Spinal cord (tissue), 10 donors: Measurements from ENCODE around the gene ADPGK. TPM values are rescaled to one million over a fixed set of nuclear protein-coding genes. Genes with fewer than 3 reads are reported as not detected.

Source experiments
- DNase-seq, 6 donors: peaks; one replicate each; pipeline versions ENCODE4 v3.0.0 to v3.0.0-alpha.2; 2013 to 2015; ENCODE audit warnings: low spot score in 6 of 6, low read depth in 4 of 6
- H3K27ac ChIP-seq: one replicate; pipeline ENCODE4 v1.5.1; 2013; ENCODE audit warnings: low read depth, low read length, control low read depth
- H3K27me3 ChIP-seq: one replicate; pipeline ENCODE4 v1.6.1; 2013; ENCODE audit warnings: low read length; ENCODE audit not compliant: control insufficient read depth, insufficient read depth
- H3K36me3 ChIP-seq: one replicate; pipeline ENCODE4 v1.6.1; 2013; ENCODE audit warnings: low read length; ENCODE audit not compliant: control insufficient read depth, insufficient read depth
- H3K4me1 ChIP-seq: one replicate; pipeline ENCODE4 v1.6.1; 2013; ENCODE audit warnings: low read length; ENCODE audit not compliant: control insufficient read depth, insufficient read depth
- H3K4me3 ChIP-seq: one replicate; pipeline ENCODE4 v1.5.1; 2013; ENCODE audit warnings: low read depth, low read length, control low read depth
- H3K9me3 ChIP-seq: one replicate; pipeline ENCODE4 v1.6.1; 2013; ENCODE audit warnings: low read length; ENCODE audit not compliant: control insufficient read depth, insufficient read depth
- WGBS: methylation state at CpG from one replicate; pipeline ENCODE4 v1.1.5; 2013; ENCODE audit warnings: missing lambda C conversion rate; ENCODE audit not compliant: insufficient coverage; 5-methylcytosine and 5-hydroxymethylcytosine counted together
- long read RNA-seq, 4 donors: transcript quantifications; one replicate each; lab custom pipeline, GENCODE V29; 2026
- polyA plus RNA-seq, 2 donors: library from polyadenylated mRNA; unstranded; fragments of 120-200 nt; gene quantifications; one replicate each; pipeline ENCODE4 v1.2.1, GENCODE V29; 2013; ENCODE audit not compliant: insufficient read length in 2 of 2
- total RNA-seq, 2 donors: library from RNA; depleted of rRNA in 1 of 2; stranded (reverse); fragments of 120-200 nt in 1 of 2; fragments of >200 nt in 1 of 2; gene quantifications; one replicate each; pipeline versions ENCODE4 v1.2.3 to v1.2.4, GENCODE V29; 2013 to 2014
- donor health status: healthy.

ADPGK gene
- total RNA-seq (10 to 100 TPM; 49.6 to 56.7 TPM), polyA plus RNA-seq (10 to 100 TPM; 30.9 to 38.1 TPM)
- long read RNA-seq, donor 1, full-length matches to known transcripts, result 5 of 5 reads
- long read RNA-seq, donor 1, partial matches to known transcripts, result 0 of 5 reads
- long read RNA-seq, donor 1, other reads (novel, unspliced or antisense), result 0 of 5 reads
- long read RNA-seq, donor 2, result 0 reads
- long read RNA-seq, donor 3, partial matches to known transcripts, result 0 of 1 reads
- long read RNA-seq, donor 3, other reads (novel, unspliced or antisense), result 0 of 1 reads
- long read RNA-seq, donor 4, full-length matches to known transcripts, result 9 of 16 reads
- long read RNA-seq, donor 4, partial matches to known transcripts, result 0 of 16 reads
- long read RNA-seq, donor 4, other reads (novel, unspliced or antisense), result 7 of 16 reads

- peaks cover 32% of the 10 kb centered on the region for H3K4me1 ChIP-seq
- no peaks in the 10 kb centered on the region for H3K9me3 ChIP-seq
- peak within 1 kb of the TSS; percentile 79 for H3K4me3 ChIP-seq
- peak; percentile 85 to 98 (median 94) for DNase-seq
- H3K27me3 ChIP-seq, result no peaks in the 10 kb centered on the region
- H3K27ac ChIP-seq, result peak within 1 kb of the TSS; percentile 97
- WGBS, result under 1% methylated on average over 64 of the region's 68 CpGs
- no peaks in the 10 kb centered on the region for H3K36me3 ChIP-seq
These were observed at the start of gene ADPGK for GRCh38 chr15:72783640-72784455. ADPGK (minus strand) TSS chr15:72783758; CDS start chr15:72783691, 67 bp downstream.

DNA sequence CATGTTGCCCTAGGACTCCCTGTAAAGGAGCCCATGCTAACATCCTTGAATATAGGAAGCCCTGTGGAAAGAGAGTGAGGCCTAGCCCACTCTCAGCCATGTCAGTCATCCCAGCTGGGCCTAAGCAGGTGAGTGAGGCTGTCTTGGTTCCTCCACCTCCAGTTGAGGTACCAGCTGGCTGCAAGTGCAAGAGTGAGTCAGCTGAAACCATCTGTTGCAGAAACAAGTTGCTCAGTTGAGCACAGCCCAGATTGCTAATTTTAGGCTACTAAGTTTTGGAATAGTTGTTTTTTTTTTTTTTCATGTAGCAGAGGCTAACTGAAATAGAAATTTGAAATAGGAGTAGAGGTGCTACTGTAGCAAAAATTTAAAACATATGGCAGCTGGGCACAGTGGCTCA lies 43.7 kb upstream of the ADPGK start:
- peak in 1 of 6 donors; percentile 24 for DNase-seq
- H3K9me3 ChIP-seq, result no peaks in the 10 kb centered on the region
- H3K4me1 ChIP-seq, result peaks cover 15% of the 10 kb centered on the region
- H3K36me3 ChIP-seq, result no peaks in the 10 kb centered on the region
- no peaks in the 10 kb centered on the region for H3K27me3 ChIP-seq
- H3K27ac ChIP-seq, result no peak overlapping the region
- no peak overlapping the region for H3K4me3 ChIP-seq

GRCh38 chr15:72826611-72827010 lies 43.1 kb upstream of the ADPGK start:
- no peak overlapping the region for H3K27ac ChIP-seq
- no peak for DNase-seq
- no peaks in the 10 kb centered on the region for H3K27me3 ChIP-seq
- 97% methylated on average over 8 of the region's 9 CpGs for WGBS
- no peaks in the 10 kb centered on the region for H3K36me3 ChIP-seq
- H3K4me3 ChIP-seq, result no peak overlapping the region
- no peaks in the 10 kb centered on the region for H3K9me3 ChIP-seq
- peaks cover 15% of the 10 kb centered on the region for H3K4me1 ChIP-seq

DNA sequence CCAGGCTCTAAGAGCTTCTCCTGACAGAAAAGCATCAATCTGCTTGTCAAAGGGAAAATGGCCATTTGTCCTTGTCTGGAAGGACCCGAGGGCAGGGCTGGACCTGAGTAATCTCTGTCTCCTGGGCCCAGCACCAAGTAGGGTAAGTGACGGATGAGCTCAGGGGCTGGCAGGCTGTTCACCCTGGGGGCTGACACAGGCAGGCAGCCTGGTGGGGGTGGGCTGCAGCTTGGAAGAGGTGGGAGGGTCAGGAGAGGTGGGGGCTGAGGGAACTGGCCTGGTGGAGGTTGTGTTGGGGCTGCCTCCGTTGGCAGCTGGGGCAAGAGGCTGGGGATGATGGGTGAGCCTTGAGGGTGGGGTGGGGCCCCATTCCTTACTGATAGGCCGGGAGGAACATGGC lies 42.3 kb upstream of the ADPGK start:
- Histone ChIP-seq H3K27me3 (no peaks in the 10 kb centered on the region), H3K4me1 (peaks cover 15% of the 10 kb centered on the region), H3K27ac (no peak overlapping the region), H3K36me3 (no peaks in the 10 kb centered on the region), H3K4me3 (no peak overlapping the region), H3K9me3 (no peaks in the 10 kb centered on the region)
- DNase-seq, result no peak
- WGBS, result 49% methylated on average over 3 of the region's 4 CpGs

DNA sequence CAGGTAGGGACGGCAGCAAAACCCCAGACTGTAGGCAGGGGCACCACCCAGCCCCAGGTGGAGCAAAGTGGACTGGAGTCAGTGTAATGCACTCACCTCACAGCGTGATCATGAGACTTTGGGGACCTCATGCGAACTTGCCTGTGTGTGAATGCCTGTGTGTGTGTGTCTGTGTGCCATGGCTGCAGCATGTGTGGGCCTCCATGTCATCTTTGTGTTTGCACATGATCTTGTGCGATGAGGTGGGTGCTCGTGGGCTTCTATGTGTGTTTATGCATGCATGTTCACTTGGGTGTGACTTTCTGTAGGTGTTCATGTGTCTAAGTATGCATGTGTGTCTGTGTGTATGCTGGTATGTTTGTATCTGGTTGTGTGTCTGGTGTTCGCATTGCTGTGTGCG lies 41.2 kb upstream of the ADPGK start:
- Histone ChIP-seq H3K4me3 (no peak overlapping the region), H3K36me3 (no peaks in the 10 kb centered on the region), H3K9me3 (no peaks in the 10 kb centered on the region), H3K27ac (no peak overlapping the region), H3K27me3 (no peaks in the 10 kb centered on the region), H3K4me1 (peaks cover 15% of the 10 kb centered on the region)
- no peak for DNase-seq
- WGBS, result 78% methylated on average over 7 of the region's 7 CpGs

DNA sequence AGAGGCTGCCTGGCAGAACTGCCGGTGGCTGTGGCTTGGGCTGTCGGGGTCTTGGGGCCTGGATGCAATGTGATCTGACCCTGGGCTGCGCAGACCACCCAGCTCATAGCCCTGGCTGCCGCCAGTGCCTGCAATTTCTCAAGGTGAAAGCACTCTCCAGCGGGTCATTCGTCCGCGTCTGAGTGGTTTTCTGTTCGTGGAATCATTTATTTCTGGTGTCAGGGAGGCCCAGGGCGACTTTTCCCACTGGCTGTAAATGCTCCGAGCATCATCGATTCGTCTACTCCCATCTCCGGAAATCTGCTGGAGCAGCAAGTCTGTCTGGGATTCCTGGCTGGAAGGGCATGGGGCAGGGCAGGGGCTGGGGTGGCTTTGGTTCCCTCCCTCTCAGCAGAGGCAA lies 40.6 kb upstream of the ADPGK start:
- no peaks in the 10 kb centered on the region for H3K36me3 ChIP-seq
- H3K9me3 ChIP-seq, result no peaks in the 10 kb centered on the region
- WGBS, result 66% methylated on average over 14 of the region's 14 CpGs
- H3K4me1 ChIP-seq, result peaks cover 15% of the 10 kb centered on the region
- DNase-seq, result peak in 1 of 6 donors; percentile 73
- no peak overlapping the region for H3K27ac ChIP-seq
- no peak overlapping the region for H3K4me3 ChIP-seq
- no peaks in the 10 kb centered on the region for H3K27me3 ChIP-seq

GRCh38 chr15:72820278-72820677 lies 36.7 kb upstream of the ADPGK start:
- no peak overlapping the region for H3K4me3 ChIP-seq
- H3K9me3 ChIP-seq, result no peaks in the 10 kb centered on the region
- DNase-seq, result no peak
- H3K27ac ChIP-seq, result no peak overlapping the region
- WGBS, result 81% methylated on average over 3 of the region's 4 CpGs
- H3K27me3 ChIP-seq, result no peaks in the 10 kb centered on the region
- no peaks in the 10 kb centered on the region for H3K36me3 ChIP-seq
- H3K4me1 ChIP-seq, result peaks cover 8% of the 10 kb centered on the region

- no peak for DNase-seq
- 77% methylated on average over 4 of the region's 6 CpGs for WGBS
These were observed 35.1 kb upstream of the ADPGK start for GRCh38 chr15:72818632-72819031.

GRCh38 chr15:72813345-72814004 lies 29.9 kb upstream of the ADPGK start:
- H3K4me3 ChIP-seq, result no peak overlapping the region
- H3K9me3 ChIP-seq, result no peaks in the 10 kb centered on the region
- H3K4me1 ChIP-seq, result no peaks in the 10 kb centered on the region
- H3K27ac ChIP-seq, result no peak overlapping the region
- no peaks in the 10 kb centered on the region for H3K27me3 ChIP-seq
- no peak for DNase-seq
- no peaks in the 10 kb centered on the region for H3K36me3 ChIP-seq
- WGBS, result 83% methylated on average over 6 of the region's 8 CpGs

More at GRCh38 chr15:72818632-72819031, 35.1 kb upstream of the ADPGK start:
- no peaks in the 10 kb centered on the region for H3K36me3 ChIP-seq
- no peak overlapping the region for H3K4me3 ChIP-seq
- no peaks in the 10 kb centered on the region for H3K9me3 ChIP-seq
- H3K27ac ChIP-seq, result no peak overlapping the region
- no peaks in the 10 kb centered on the region for H3K4me1 ChIP-seq
- H3K27me3 ChIP-seq, result no peaks in the 10 kb centered on the region
